ENCODE results near the gene SLC2A4. TPM values are rescaled to one million over a fixed set of nuclear protein-coding genes. Genes with fewer than 3 reads are reported as not detected.
A peak's percentile ranks its signal among the peaks of the same experiment; 100 is the strongest.

Gene SLC2A4
- polyA plus RNA-seq, 2 of the 4 experiments (the other 2 are of a cell fraction), result 0.16 to 0.17 TPM

GRCh38 chr17:7293159-7293558 lies 11.6 kb downstream of the SLC2A4 start (continued):
- no peak for TF ChIP-seq HDAC2 (IDR thresholded peaks at IDR 0.05)
- TF ChIP-seq E2F6 (IDR thresholded peaks at IDR 0.05; ENCODE audit: borderline replicate concordance, low read depth), result no peak
- TF ChIP-seq ZSCAN20 (CRISPR knock-in tag; IDR thresholded peaks at IDR 0.05), result no peak
- no peak for TF ChIP-seq MAFK (IDR thresholded peaks at IDR 0.05; ENCODE audit: partially characterized antibody)

DNA sequence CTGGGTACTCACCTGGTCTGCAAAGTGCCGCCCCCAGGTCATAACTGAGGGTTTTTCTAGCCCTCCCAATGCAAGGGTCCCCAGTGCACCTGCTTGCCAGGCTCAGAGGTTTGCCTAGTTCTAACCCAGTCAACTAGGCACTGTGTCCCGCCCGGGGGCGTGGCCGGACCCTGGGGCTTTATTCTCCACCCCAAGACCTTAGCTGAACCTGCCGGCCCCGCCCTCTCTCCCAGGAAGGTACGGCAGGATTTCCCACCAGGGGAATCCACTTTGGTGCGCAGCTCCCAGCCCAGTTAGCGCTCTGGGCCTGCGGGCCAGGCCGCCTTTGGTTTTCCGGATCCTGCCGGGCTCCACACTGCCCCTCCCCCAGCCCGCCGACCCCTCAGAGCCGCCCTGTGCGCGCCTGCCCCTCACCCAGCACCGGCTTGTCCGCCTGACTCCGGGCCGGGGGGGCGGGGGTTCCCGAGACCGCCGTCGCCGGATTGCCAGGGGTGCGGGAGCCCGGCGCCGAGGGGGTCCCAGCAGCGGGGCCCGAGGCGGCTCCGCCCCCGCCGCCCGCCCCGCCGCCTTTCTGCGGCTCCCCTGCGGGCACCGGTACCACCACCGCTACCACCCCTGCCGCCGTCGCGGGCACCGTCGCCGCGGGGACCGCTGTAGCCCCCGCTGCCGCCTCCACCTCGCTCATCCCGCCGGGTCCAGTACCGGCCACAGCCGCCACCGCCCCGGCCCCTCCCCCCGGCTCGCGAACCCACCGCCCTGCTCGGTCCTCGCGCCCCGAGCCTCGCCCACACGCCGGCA lies 12.5 kb downstream of the SLC2A4 start:
- ATAC-seq, result no peak
- 78% methylated on average over 14 of the region's 75 CpGs for WGBS (ENCODE audit: missing lambda C conversion rate)
- no peak for FAIRE-seq
- Histone ChIP-seq H3K4me3 (peak overlapping the region; percentile 48), H3K9me3 (no peaks in the 10 kb centered on the region), H3K4me2 (peak overlapping the region; percentile 100), H3K27ac (peak overlapping the region in 1 of 2 experiments; percentile 80; a peak in 4 of 6 replicates), H3K4me1 (peaks cover 22% of the 10 kb centered on the region; the same call in 2 of the 3 replicates)
- no peak for TF ChIP-seq ZC3H11A (IDR thresholded peaks at IDR 0.05)
- peak; percentile 28; the same call in 1 of the 2 replicates for TF ChIP-seq HOXB5 (CRISPR knock-in tag; IDR thresholded peaks at IDR 0.05)
- ChIA-PET POLR2A (interaction anchor here (1.9 kb wide), 1 partner anchor 13 kb away, joined by 5 read pairs; the partner anchor contains the start of gene SLC2A4), CTCF (interaction anchor here (1.5 to 6.3 kb wide), 4 partner anchors 9 to 249 kb away, joined by 4 to 97 read pairs (median 4); partner anchors contain the start of gene SLC2A4)
- no peak for DNase-seq (ENCODE audit: low read depth in 1 of 2, low spot score in 1 of 2)

DNA sequence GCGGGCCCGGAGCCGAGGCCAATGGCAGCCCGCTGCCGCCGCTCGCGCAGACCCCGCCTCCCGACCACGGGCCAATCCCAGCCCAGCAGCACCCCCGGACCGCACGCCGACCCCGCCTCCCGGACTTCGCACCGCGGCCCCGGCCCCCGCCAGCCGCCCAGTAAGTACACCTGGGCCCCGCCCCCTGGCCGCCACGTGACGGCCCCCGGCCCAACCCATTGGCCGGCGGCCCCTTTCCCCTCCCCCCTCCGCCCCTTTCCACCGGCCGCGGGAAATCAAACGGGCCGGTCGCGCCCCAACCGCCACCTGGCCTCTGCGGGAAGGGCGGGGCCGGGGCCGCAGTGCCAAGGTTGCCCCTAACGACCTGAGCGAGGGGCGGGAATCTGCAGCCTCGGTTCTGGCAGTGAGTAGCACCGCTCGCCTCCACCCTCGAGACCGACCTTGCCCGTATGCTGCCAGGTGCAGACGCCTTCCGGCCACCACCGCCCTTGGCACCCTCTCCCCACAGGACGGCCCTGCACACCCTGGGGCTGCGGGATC lies 13.2 kb downstream of the SLC2A4 start, which contains the start of gene YBX2:
YBX2 (minus strand) TSS at position 26 of the 540 bp plus-strand sequence. CDS start 139 bp downstream, outside the sequence.
- 40% methylated on average over 16 of the region's 57 CpGs for WGBS (ENCODE audit: missing lambda C conversion rate)
- TF ChIP-seq GATA3 (IDR thresholded peaks at IDR 0.05; ENCODE audit: borderline replicate concordance), result no peak
- peak; percentile 69 for TF ChIP-seq USF2 (IDR thresholded peaks at IDR 0.05)
- TF ChIP-seq E2F6 (IDR thresholded peaks at IDR 0.05; ENCODE audit: borderline replicate concordance, low read depth), result peak; percentile 94
- TF ChIP-seq, protein P1, sequence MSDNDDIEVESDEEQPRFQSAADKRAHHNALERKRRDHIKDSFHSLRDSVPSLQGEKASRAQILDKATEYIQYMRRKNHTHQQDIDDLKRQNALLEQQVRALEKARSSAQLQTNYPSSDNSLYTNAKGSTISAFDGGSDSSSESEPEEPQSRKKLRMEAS (IDR thresholded peaks at IDR 0.05), result peak; percentile 68
- 0 out of 2 replicates have a peak, but pooled peaks have one; percentile 47 for TF ChIP-seq RNF2 (IDR thresholded peaks at IDR 0.05; ENCODE audit: borderline replicate concordance, low read depth)
- TF ChIP-seq CHD4 (IDR thresholded peaks at IDR 0.05; ENCODE audit: borderline replicate concordance), result no peak
- ATAC-seq (peak; percentile 49 to 78), FAIRE-seq (no peak), DNase-seq (ENCODE audit: low read depth in 1 of 2, low spot score in 1 of 2) (peak; percentile 89 to 90)
- Histone ChIP-seq H3K27ac (peak within 1 kb of the TSS; percentile 54 to 80), H3K9me3 (no peaks in the 10 kb centered on the region), H3K4me1 (peaks cover 22% of the 10 kb centered on the region; the same call in 2 of the 3 replicates), H3K4me2 (peak within 1 kb of the TSS; percentile 100), H3K4me3 (peak within 1 kb of the TSS; percentile 48)
- ChIA-PET POLR2A (no interaction called here), CTCF (no interaction called here)

- Histone ChIP-seq H3K4me1 (peaks cover 22% of the 10 kb centered on the region; the same call in 2 of the 3 replicates), H3K27ac (peak overlapping the region; percentile 54 to 82; a peak in 5 of 6 replicates), H3K9me3 (no peaks in the 10 kb centered on the region), H3K4me3 (peak overlapping the region; percentile 48), H3K4me2 (peak overlapping the region; percentile 100)
- DNase-seq (ENCODE audit: low read depth in 1 of 2, low spot score in 1 of 2) (no peak), ATAC-seq (no peak; a peak in 1 of 6 replicates), FAIRE-seq (no peak)
- ChIA-PET CTCF (interaction anchor here (0.7 to 11.0 kb wide), 53 partner anchors 10 to 274 kb away, joined by 3 to 446 read pairs (median 6); partner anchors contain the start of genes ACADVL, ACAP1, CTDNEP1 and DLG4), POLR2A (interaction anchor here (1.3 kb wide), 5 partner anchors 14 to 250 kb away, joined by 3 to 5 read pairs (median 3); partner anchors contain the start of gene SLC2A4)
- WGBS (ENCODE audit: missing lambda C conversion rate), result 92% methylated on average over 42 of the region's 42 CpGs
- TF ChIP-seq JUN (IDR thresholded peaks at IDR 0.05), result no peak
- 0 out of 2 replicates have a peak, but pooled peaks have one; percentile 69 for TF ChIP-seq RNF2 (IDR thresholded peaks at IDR 0.05; ENCODE audit: borderline replicate concordance, low read depth)
Measured at GRCh38 chr17:7295230-7296180, 14.0 kb downstream of the SLC2A4 start.
